ENCODE measurements around the gene PRC1.

PRC1 gene

GRCh38 chr15:90981681-90982080, 12.7 kb downstream of the PRC1 start:
- DNase-seq (ENCODE audit: low spot score), result no peak
- no peak for TF ChIP-seq CTCF (IDR thresholded peaks at IDR 0.05; ENCODE audit: extremely low read depth, insufficient read depth, missing control alignments)
- in situ Hi-C loops (cut with MboI; ENCODE audit: low pct_unique_long_range_greater_than_20kb, low sequenced_read_pairs, unreplicated experiment), result no loop called here

DNA sequence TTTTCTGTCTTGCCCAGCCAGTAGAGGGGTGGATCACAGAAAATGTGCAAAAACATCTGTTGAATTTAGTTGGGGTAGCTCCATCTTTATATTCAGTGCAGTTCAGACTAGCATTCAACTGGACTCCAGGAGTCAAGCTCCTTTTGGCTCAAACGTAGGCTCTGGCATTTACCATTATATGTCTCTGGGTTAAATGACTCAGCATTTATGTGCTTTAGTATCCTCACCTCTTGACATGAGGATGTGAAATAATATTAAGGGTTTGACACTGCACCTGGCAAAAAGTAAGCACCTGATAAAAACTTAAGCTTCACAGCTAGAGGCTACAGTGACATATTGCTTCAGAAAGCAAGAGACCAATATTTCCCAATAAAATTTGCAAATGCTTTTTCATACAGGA, 14.8 kb downstream of the PRC1 start:
- no peak for TF ChIP-seq CTCF (IDR thresholded peaks at IDR 0.05; ENCODE audit: extremely low read depth, insufficient read depth, missing control alignments)
- DNase-seq (ENCODE audit: low spot score), result no peak
- in situ Hi-C loops (cut with MboI; ENCODE audit: low pct_unique_long_range_greater_than_20kb, low sequenced_read_pairs, unreplicated experiment), result no loop called here

DNA sequence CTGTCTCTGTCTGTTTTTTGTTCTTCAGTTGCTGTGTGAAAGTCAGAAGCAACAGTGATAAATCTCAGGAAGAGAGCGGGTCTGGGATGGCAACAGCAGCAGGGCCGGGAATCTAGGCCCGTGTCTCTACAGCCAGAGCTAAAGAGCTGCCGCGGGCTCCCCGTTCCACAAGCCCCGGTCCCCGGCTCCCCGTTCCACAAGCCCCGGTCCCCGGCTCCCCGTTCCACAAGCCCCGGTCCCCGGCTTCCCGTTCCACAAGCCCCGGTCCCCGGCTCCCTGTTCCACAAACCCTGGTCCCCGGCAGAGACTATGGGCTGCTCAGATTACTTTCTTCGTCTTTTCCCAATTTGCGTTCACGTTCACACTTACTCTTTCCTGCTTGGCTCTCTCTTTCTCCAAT, 20.1 kb downstream of the PRC1 start:
- no peak for DNase-seq (ENCODE audit: low spot score)
- TF ChIP-seq CTCF (IDR thresholded peaks at IDR 0.05; ENCODE audit: extremely low read depth, insufficient read depth, missing control alignments), result no peak
- in situ Hi-C loops (cut with MboI; ENCODE audit: low pct_unique_long_range_greater_than_20kb, low sequenced_read_pairs, unreplicated experiment), result no loop called here

GRCh38 chr15:90972133-90972532, 22.2 kb downstream of the PRC1 start:
- in situ Hi-C loops (cut with MboI; ENCODE audit: low pct_unique_long_range_greater_than_20kb, low sequenced_read_pairs, unreplicated experiment), result no loop called here
- TF ChIP-seq CTCF (IDR thresholded peaks at IDR 0.05; ENCODE audit: extremely low read depth, insufficient read depth, missing control alignments), result no peak
- DNase-seq (ENCODE audit: low spot score), result no peak

GRCh38 chr15:90970274-90970673, 24.1 kb downstream of the PRC1 start:
- no peak for DNase-seq (ENCODE audit: low spot score)
- TF ChIP-seq CTCF (IDR thresholded peaks at IDR 0.05; ENCODE audit: extremely low read depth, insufficient read depth, missing control alignments), result no peak
- in situ Hi-C loops (cut with MboI; ENCODE audit: low pct_unique_long_range_greater_than_20kb, low sequenced_read_pairs, unreplicated experiment), result no loop called here

- no peak for DNase-seq (ENCODE audit: low spot score)
- in situ Hi-C loops (cut with MboI; ENCODE audit: low pct_unique_long_range_greater_than_20kb, low sequenced_read_pairs, unreplicated experiment), result no loop called here
- TF ChIP-seq CTCF (IDR thresholded peaks at IDR 0.05; ENCODE audit: extremely low read depth, insufficient read depth, missing control alignments), result no peak
Measured at GRCh38 chr15:90968434-90968833, 25.9 kb downstream of the PRC1 start.

DNA sequence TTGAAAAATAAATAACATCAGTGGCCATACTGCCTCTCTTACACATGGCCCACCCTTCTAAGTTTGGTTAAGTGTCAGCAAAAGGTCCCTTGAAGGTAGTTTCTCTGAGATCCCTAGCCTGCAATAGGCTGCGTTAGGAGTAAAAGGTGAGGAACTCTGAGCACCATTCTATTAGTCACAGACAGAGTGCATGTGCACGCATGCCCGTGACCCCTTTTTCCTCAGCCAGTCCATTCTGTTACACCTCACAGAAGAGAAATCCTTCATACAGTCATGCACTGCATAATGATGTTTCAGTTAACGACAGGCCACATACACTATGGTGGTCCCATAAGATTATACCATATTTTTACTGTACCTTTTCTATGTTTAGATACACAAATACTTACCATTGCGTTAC, 27.1 kb downstream of the PRC1 start:
- in situ Hi-C loops (cut with MboI; ENCODE audit: low pct_unique_long_range_greater_than_20kb, low sequenced_read_pairs, unreplicated experiment), result no loop called here
- TF ChIP-seq CTCF (IDR thresholded peaks at IDR 0.05; ENCODE audit: extremely low read depth, insufficient read depth, missing control alignments), result no peak
- no peak for DNase-seq (ENCODE audit: low spot score)

All from GM13977 (cell line).